Stimulated activated CD8-positive, alpha-beta memory T cell treated with anti-CD3 and anti-CD28 coated beads, Interleukin-7, amount 100 ng/mL, for 4 hours (primary cell): ENCODE results near the gene CDC14B.

Source experiments
- DNase-seq, 2 donors: peaks; one replicate each; pipeline ENCODE4 v3.0.0-alpha.2; 2020; ENCODE audit warnings: low read depth in 2 of 2

The CDC14B gene

DNA sequence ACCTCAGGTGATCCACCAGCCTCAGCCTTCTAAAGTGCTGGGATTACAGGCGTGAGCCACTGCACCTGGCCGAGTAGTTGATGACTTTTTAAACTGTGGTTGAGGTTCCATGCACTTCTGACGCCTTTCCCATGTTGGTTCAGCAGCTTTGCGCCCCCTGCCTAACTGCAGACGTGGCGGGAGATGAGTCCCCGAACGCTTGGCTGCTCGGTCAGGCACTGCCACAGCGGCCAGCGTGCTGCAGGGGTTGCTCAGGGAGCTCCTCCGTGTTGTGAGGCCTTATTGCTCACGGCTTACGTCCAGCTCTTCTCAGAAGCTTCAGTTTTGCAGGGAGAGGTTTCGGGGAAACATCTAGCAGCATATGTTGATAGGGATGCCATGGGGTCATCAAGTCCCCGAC lies 134.4 kb downstream of the CDC14B start:
- DNase-seq = no peak

DNA sequence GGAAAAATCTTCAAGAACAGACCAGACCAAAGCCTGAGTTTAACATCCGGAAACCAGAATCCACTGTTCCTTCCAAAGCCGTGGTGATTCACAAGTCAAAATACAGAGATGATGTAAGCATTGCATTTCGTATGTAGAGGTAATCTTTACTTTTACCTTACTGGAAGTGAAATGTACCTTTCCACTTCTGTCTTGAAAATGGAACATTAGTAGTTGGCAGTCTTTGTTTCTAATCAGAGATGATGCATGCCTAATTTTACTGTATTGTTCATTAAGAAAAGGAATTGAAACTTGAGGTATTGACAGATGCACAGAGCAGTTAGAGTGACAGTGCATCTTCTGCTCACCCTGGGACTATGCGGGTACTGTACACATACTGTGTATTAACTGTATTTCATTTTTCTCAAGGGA lies 135.1 kb downstream of the CDC14B start:
- DNase-seq = no peak

DNA sequence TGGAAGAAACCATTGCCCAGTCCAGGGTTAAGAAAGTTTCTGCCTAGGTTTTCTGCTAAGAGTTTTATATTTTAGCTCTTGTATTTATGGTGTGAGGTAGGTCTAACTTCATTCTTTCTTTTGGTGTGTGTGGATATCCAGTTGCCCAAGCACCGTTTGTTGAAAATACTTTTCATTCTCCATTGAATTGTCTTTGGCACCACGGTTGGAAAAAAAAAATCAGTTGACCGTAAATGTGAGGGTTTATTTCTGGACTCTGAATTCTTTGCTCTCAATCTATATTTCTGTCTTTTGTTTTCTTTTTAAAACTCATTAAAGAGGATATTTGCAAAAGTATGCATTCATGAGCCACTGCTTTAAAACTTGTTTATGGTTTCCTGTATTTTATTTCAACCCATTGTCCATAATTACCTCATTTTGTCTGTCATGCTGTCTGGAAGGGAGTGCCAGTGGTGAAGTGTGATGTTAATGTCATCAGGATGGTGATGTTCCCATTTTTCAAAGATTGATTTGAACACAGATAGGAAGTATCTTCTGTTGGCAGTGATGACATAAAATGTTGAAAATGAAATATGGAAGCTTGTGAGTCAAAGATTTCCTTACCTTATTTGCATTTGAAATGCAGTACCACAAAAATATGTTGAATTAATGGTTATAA lies 135.8 kb downstream of the CDC14B start:
- no peak for DNase-seq

GRCh38 chr9:96483197-96483596 lies 136.4 kb downstream of the CDC14B start:
- no peak for DNase-seq

DNA sequence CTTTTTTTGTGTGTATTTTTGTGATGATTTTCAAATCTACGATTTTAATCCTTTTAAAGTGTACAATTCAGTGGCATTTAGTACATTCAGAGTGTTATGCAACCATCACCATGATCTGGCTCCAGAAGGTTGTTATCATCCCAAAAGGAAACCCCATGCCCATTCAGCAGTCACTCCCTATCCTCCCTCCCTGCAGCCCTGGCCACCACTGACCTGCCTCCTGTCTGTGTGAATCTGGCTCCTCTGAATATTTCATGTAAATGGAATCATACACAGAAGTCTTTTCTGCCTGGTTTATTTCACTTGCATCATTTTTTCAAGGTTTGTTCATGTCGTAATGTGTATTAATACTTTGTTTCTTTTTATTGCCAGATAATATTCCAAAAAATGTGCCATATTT lies 137.2 kb downstream of the CDC14B start:
- DNase-seq = no peak

DNA sequence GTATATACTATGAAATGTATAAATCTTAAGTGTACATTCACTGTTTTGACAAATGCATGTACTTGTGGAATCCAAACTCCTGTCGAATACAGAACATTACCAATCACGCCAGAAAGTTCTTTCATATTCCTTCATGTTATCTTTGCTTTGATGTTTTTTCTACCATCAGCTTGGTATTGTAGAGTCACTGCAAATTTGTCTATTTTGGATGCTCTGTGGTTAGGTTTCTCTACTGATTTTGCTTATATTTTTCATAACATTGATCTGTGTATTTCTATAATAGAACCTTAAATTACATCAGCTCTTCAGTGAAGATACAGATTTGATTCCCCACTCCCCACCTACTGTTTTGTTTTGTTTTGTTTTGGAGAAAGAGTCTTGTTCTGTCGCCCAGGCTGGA lies 138.9 kb downstream of the CDC14B start:
- no peak for DNase-seq

DNA sequence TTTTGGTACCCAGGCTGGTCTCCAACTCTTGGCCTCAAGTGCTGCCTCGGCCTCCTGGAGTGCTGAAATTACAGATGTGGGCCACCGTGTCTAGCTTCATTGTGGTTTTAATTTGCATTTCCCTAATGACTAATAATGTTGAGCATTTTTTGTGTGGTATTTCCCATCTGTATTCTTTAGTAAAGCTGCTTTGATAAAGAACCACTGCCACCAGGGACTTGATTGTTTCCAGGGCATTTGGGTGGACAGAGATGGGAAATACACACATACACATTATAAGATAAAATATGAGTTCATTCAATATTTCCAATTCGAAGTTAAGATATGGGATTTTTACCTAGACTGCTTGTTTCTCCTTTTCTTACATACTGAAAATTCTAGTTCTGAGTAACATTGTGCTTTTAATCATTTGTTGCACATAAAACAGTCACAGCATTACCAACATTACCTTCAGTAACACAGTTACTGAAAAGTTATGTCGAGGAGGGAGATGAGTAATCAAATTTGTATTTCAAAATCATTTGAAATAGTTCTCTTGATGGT lies 140.7 kb downstream of the CDC14B start:
- DNase-seq = no peak

- DNase-seq = no peak
Observed at GRCh38 chr9:96476591-96476990, 143.1 kb downstream of the CDC14B start.

GRCh38 chr9:96476013-96476412 lies 143.6 kb downstream of the CDC14B start:
- DNase-seq = no peak

- DNase-seq = no peak
Observed at GRCh38 chr9:96467784-96468183, 151.9 kb downstream of the CDC14B start.

- no peak for DNase-seq
Observed at GRCh38 chr9:96464426-96464825, 155.2 kb downstream of the CDC14B start.

DNA sequence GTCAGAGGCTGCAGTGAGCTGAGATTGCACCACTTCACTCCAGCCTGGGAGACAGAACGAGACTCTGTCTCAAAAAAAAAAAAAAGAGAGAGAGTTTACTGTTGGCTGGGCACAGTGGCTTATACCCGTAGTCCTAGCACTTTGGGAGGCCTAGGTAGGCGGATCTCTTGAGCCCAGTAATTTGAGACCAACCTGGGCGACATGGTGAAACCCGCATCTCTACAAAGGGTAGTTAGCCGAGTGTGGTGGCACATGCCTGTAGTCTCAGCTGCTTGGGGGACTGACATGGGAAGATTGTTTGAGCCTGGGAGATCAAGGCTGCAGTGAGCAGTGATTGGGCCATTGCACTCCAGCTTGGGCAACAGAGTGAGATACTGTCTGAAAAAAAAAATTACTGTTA lies 157.1 kb downstream of the CDC14B start:
- no peak for DNase-seq

- DNase-seq = no peak
Observed at GRCh38 chr9:96461336-96461735, 158.3 kb downstream of the CDC14B start.

DNA sequence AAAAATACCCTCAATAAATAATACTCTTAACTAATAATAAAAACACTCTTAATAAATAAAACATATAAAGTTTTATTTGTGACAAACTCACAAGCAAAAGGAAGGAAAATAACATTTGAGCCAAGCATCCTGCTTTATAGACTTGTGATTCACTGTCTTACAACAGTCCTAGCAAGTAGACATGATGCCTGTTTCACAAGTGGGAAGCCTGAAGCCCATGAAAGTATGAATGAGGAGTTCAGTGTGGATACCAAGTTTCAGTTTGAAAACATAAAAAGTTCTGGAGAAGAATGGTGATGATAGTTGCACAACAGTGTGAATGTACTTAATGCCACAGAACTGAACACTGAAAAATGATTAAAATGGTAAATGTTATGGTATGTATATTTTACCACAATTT lies 158.8 kb downstream of the CDC14B start:
- no peak for DNase-seq

DNA sequence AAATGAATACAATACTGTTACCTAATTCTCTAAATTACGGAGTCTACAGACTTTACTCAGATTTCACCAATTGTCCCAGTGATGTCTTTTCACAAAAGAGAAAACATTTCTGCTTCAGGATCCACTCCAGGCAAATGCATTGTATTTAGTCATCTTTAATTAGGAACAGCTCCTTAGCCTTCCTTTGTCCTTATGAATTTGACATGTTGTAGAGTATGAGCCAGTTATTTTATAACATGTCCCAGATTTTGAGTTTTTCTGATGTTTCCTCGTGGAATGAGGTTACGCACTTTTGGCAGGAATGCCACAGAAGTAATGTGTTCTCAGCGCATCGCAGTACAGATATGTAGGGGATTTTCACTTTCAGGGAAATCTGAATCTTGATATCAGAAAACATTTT lies 159.2 kb downstream of the CDC14B start:
- DNase-seq = no peak

DNA sequence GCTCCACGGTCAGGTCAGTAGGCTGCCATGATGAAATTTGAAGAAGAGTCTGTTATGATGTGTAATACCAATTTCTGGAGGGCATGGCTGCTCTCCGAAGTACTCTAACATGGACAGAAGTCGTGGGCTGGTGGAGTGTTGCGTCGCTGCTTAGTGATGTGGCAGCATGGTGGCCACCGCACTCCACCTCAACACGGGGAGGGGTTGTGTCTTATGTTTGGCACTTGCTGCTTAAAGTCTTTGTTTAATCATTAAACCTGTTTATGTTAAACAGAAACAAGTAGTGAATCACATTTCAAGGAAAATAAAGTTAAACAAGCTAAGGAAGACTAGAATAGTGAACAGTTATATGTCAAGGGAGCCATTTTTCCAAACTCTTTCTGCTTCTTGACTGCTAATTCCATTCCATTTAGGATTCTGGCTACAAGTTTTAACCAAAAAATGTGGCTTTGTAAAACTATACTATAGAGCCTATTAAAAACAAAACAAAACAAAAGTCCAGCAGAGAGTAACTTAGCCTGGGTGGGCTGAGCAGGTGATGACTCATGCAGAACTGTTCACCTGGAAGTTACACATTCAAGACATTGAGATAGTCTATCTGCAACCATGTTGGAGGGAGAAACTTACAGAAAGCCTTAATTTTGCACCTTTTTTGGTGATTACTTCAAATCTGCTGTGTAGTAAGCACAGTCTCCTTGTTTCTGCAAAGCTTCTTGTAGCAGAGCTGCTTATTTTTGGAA lies 160.2 kb downstream of the CDC14B start:
- no peak for DNase-seq

GRCh38 chr9:96458226-96458625 lies 161.4 kb downstream of the CDC14B start:
- DNase-seq = no peak

- DNase-seq = no peak
Observed at GRCh38 chr9:96457266-96457665, 162.4 kb downstream of the CDC14B start.

- no peak for DNase-seq
Observed at GRCh38 chr9:96453625-96454024, 166.0 kb downstream of the CDC14B start.

DNA sequence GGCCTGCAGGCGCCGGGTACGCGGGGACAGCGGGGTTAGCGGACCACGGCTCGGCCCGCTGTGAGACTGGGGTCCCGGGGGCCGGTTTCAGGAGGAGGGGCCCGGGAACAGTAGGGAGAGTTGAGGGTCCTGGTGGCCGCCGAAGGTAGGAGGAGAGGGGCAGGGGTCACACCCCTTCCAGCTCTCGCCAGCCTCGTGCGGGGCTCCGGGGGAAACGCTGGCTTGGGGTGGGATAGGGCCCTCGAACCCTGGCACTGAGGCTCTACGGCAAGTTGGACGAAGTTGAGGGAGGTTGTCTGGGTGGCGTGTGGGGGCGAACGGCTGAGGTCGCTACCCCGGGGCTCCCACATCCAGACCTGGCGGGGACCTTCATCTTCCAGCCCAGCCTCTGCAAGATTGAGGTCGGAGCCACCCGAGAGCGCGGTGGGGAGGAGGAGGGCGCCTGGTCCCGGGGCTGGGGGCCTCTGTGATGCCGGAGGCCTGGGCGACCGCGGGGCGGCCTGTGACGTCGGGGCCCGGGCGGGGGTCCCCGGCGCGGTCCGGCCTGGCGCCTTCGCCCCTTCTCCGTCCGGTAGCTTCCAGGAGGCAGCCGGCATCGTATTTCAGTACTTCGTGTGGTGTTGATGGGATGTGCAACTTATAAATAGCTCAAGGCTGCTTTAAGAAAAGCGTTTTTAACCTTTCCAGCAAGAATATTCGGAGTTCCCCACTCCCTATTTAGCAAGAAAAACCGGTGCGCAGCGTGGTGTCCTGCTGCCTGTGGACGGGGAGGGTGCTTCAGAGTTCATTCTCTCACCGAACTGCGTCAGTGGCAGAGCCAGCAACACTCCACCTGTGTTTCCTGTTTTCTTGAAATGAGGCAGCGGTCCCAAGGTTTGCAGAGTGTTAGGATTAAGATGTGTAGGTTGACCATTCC lies 168.8 kb downstream of the CDC14B start:
- DNase-seq = peak; percentile 9 to 10
